ENCODE results near the gene CD200.
A peak's percentile ranks its signal among the peaks of the same experiment; 100 is the strongest.

CD200 gene

GRCh38 chr3:112373476-112373875, 40.5 kb downstream of the CD200 start:
- peaks cover 50% of the 10 kb centered on the region for H3K4me1 Mint-ChIP-seq
- H3K27ac Mint-ChIP-seq = peak overlapping the region in 2 of 3 experiments; percentile 21 to 25
- no peak overlapping the region for H3K4me3 Mint-ChIP-seq
- no peak for TF ChIP-seq CTCF (IDR thresholded peaks at IDR 0.05; ENCODE audit: unreplicated experiment in 3 of 3)
- H3K36me3 Mint-ChIP-seq (ENCODE audit: low read depth) = no peaks in the 10 kb centered on the region
- H3K27me3 Mint-ChIP-seq (ENCODE audit: low read depth) = no peaks in the 10 kb centered on the region
- H3K9me3 Mint-ChIP-seq = peaks cover 3% of the 10 kb centered on the region

- no peak for TF ChIP-seq CTCF (IDR thresholded peaks at IDR 0.05; ENCODE audit: unreplicated experiment in 3 of 3)
- Mint-ChIP-seq H3K27ac (peak overlapping the region in 2 of 3 experiments; percentile 21 to 25), H3K27me3 (ENCODE audit: low read depth) (no peaks in the 10 kb centered on the region), H3K4me3 (no peak overlapping the region), H3K4me1 (peaks cover 50% of the 10 kb centered on the region), H3K9me3 (peaks cover 3% of the 10 kb centered on the region), H3K36me3 (ENCODE audit: low read depth) (no peaks in the 10 kb centered on the region)
Observed at GRCh38 chr3:112373924-112374323, 41.0 kb downstream of the CD200 start.

- H3K4me1 Mint-ChIP-seq = peaks cover 53% of the 10 kb centered on the region
Observed at GRCh38 chr3:112374333-112374734, 41.4 kb downstream of the CD200 start.

GRCh38 chr3:112375117-112375516, 42.2 kb downstream of the CD200 start:
- H3K27ac Mint-ChIP-seq = peak overlapping the region in 1 of 3 experiments; percentile 5
- H3K4me1 Mint-ChIP-seq = peaks cover 56% of the 10 kb centered on the region
- H3K27me3 Mint-ChIP-seq (ENCODE audit: low read depth) = no peaks in the 10 kb centered on the region
- TF ChIP-seq CTCF (IDR thresholded peaks at IDR 0.05; ENCODE audit: unreplicated experiment in 3 of 3) = no peak
- H3K9me3 Mint-ChIP-seq = peaks cover 3% of the 10 kb centered on the region
- no peaks in the 10 kb centered on the region for H3K36me3 Mint-ChIP-seq (ENCODE audit: low read depth)
- H3K4me3 Mint-ChIP-seq = no peak overlapping the region

More at GRCh38 chr3:112374333-112374734, 41.4 kb downstream of the CD200 start:
- Mint-ChIP-seq H3K4me3 (no peak overlapping the region), H3K9me3 (peaks cover 3% of the 10 kb centered on the region), H3K27me3 (ENCODE audit: low read depth) (no peaks in the 10 kb centered on the region), H3K36me3 (ENCODE audit: low read depth) (no peaks in the 10 kb centered on the region), H3K27ac (peak overlapping the region in 1 of 3 experiments; percentile 2)
- TF ChIP-seq CTCF (IDR thresholded peaks at IDR 0.05; ENCODE audit: unreplicated experiment in 3 of 3) = no peak

DNA sequence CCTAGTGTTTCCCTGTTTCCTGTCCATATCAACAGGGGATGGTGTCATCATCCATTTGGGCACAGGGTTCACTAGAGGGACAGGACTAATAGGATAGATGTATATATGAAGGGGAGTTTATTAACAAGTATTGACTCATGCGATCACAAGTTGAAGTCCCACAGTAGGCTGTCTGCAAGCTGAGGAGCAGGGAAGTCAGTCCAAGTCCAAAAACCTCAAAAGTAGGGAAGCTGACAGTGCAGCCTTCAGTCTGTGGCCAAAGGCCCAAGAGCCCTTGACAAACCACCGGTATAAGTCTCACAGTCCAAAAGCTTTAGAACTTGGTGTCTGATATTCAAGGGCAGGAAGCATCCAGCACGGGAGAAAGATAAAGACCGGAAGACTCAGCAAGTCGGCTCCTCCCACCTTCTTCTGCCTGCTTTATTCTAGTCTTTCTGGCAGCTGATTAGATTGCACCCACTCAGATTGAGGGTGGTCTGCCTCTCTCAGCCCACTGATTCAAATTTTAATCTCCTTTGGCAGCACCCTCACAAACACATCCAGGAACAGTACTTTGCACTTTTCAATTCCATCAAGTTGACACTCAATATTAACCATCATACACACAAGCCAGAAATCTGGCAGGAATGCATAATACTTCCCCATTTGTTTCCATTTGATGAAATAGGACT, 43.4 kb downstream of the CD200 start:
- Mint-ChIP-seq H3K36me3 (ENCODE audit: low read depth) (no peaks in the 10 kb centered on the region), H3K4me1 (peaks cover 56% of the 10 kb centered on the region), H3K4me3 (no peak overlapping the region), H3K27me3 (ENCODE audit: low read depth) (no peaks in the 10 kb centered on the region), H3K27ac (peak overlapping the region; percentile 82 to 93 (median 88)), H3K9me3 (peaks cover 3% of the 10 kb centered on the region)
- TF ChIP-seq CTCF (IDR thresholded peaks at IDR 0.05; ENCODE audit: unreplicated experiment in 3 of 3) = no peak

DNA sequence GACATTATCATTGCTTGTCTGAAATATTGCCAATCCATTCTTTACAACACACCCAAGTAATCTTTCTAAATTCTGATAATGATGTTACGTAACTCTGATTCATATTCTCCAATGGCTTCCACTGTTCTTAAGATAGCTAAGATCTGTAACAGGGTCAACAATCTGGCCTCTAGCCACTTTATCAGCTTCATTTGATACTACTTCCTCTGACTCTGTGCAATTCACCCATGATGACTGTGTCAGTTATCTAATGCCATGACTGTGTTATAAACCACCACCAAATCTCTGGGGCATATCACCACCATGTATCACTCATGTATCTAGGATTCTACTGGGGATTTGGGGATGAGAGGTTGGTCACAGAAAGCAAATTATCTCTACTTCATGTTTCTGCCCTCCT, 44.0 kb downstream of the CD200 start:
- no peak overlapping the region for H3K4me3 Mint-ChIP-seq
- no peaks in the 10 kb centered on the region for H3K36me3 Mint-ChIP-seq (ENCODE audit: low read depth)
- H3K27me3 Mint-ChIP-seq (ENCODE audit: low read depth) = no peaks in the 10 kb centered on the region
- H3K4me1 Mint-ChIP-seq = peaks cover 53% of the 10 kb centered on the region
- no peak for TF ChIP-seq CTCF (IDR thresholded peaks at IDR 0.05; ENCODE audit: unreplicated experiment in 3 of 3)
- H3K9me3 Mint-ChIP-seq = peaks cover 3% of the 10 kb centered on the region
- peak overlapping the region; percentile 82 to 93 (median 88) for H3K27ac Mint-ChIP-seq

Measured in nephron (organoid).